D341Med (cell line): Measurements from ENCODE around the gene YBX1.
"Not testable (repeated sequence)": the region's sequence is repeated elsewhere in the genome, so short reads cannot be mapped to it uniquely, and the experiment has no call there.

Experiments used
- DNase-seq: peaks from one replicate; pipeline ENCODE4 v3.0.0; 2012; ENCODE audit warnings: low spot score

YBX1 gene

DNA sequence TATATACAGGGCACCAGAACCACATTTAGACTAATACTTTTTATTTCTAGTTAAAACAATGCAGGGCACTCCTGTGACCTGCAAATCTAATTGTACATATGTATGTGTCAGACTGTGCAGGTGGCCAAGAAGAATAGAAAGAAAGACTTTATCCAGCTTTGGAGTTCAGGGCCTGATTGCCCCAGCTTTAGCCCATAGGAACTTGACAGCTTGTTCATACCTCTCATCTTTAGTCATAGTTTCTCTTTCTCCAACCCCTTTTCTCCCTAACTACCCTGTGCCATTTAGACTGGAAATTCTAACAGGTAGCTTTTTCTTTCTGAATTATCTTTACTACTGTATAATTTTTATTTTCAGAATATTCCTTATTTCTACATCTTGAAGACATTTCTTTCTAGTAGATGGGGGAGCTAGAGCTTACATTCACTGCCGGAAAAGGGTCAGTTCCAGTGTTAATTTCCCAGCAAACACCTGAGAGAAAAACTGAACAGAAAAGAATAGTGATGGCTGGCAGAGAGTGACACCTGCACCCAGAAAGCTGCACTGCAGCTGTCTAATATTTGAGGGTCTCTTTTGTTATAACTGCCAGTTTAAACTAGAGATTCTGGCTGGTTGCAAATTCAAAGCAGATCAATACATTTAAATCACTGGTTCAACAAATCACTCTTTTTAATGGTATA lies 8.4 kb downstream of the YBX1 start:
- no peak for DNase-seq

DNA sequence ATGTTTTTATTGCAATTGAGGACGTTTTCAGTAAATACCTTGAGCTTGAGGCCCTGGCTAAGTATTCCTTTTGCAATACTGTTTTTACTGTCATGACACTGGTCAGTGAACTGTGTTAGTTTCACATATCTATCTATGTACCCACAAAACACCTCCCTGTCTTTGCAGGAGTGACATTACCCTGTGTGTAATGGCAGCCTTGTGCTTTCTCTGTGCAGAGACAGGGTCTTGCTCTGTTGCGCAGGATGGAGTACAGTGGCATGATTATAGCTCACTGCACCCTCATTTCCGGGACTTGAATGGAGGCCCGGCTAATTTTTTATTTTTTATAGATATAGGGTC lies 8.9 kb downstream of the YBX1 start:
- no peak for DNase-seq

DNA sequence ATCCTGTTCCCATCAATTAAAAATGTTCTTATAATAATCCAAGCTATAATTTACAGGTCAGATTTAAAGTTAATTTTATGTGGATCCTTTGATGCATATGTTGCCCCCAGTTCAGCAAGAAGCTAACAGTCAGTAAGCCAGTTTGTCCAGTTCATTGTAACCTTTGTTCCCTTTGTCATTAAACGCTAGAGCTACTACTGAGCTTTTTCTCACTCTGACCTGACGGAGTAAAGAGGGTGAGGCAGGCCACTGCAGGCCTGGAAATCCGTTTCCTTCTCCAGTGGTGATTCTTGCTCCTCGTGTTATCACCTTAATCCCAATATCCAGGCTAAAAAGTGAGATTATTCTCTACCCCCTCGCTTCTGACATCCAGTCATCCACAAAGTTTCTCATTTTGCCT lies 10.2 kb downstream of the YBX1 start:
- DNase-seq = no peak

DNA sequence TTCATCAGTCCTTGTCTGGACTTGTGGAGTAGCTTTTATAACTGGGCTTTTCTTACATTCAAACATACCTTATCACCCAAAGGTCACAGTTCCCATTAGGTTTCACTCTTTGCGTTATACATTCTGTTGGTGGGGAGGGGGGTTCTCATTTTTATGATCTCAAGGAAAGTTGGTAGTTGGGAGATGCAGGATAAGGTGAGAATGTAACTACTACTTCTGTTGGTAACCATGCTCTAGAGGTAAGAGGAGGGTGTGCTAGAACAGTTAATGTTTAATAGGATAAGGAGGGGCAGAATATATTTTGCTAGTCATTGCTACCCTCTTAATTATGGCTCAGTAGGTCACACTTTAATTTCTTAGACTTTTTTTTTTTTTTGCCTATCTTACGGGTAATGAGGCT lies 10.7 kb downstream of the YBX1 start:
- DNase-seq = no peak

DNA sequence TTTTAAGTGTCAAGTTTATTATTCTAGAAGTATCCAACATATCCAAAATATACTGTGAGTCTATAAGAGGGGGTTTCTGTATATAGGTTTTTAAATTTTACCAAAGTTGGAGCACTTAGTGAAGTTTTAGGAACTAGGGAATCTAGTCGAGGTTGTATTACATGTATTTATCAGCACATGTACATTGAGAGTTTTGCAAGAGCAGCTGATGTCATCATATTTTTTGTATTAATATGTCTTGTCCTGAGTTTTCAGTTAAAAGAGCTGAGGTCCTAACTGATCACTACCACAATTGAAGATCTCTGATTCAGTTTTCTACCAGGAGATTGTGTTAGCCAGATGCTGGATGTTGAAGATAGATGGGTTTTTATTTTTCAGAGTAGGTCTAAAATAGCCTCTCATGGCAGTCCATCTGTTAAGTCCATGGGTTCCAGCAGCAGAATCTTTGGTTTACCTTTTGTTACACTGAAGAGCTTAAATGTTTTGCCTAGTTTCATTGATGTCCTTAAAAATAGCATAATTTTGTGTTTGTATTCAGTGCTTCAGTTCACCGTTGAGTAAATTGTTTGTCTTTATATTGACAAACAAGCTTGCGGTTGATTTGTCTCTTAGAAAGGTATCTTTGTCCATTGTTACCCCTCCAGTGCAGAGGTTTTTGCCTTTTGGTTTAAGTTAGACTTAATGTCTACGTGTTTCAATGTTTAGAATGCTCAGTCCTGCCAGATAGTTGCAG lies 16.0 kb downstream of the YBX1 start:
- no peak for DNase-seq

DNA sequence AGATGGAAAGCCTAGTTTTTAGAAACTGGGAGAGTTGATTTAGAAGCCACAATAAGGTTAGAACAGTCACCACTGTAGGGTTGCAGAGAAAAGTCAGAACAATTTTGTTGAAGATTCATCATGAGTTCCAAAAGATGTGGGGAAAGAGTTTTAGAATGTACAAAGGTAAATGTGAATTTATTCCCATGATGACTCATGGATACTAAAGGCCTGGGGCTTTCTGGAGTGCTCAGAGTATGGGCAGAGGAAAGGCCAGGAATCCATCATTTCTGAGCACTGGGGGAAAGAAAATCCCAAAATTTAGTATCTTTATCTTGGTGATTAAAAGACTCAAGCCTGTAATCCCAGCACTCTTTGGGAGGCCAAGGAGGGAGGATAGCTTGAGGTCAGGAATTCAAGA lies 17.8 kb downstream of the YBX1 start:
- DNase-seq = no peak

DNA sequence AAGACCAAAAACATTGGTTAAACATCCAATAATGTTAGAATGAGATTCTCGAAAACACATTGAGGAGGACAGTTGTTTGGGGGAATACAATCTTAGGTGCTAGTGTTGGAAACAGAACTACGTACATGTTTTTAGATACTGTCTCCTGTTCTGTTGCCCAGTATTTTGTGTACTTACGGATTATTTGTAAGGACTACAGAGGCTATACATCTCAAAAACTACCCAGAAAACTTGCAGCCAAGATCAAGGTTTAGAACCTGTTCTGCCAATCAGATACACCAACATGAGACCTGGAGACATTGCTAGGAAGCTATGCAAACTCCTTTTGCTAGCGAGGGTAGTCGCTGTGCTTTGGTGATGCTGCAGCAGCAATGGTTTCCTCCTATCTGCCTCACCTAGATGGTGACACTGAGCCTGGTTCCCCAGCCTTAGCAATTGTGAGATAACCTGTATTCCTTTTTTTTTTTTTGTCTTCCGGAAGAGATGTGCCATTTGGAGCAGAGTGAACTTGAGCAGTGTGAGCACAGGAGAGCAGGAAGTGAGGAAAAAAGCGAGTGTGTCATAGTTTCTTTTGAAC lies 21.8 kb downstream of the YBX1 start:
- no peak for DNase-seq

DNA sequence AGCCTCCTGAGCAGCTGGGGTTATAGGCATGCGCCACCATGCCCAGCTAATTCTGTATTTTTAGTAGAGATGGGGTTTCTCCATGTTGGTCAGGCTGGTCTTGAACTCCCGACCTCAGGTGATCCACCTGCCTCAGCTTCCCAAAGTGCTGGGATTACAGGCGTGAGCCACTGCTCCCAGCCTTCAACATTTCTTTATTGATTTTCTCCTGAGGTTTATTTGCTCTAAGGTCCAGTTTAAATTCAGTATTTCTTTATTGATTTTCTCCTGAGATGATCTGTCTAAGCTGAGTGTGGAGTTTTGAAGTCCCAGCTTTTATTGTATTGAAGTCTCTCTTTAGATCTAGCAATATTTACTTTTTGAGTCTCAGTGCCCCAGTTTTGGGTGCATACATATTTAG lies 30.6 kb downstream of the YBX1 start:
- DNase-seq = not testable (repeated sequence)

DNA sequence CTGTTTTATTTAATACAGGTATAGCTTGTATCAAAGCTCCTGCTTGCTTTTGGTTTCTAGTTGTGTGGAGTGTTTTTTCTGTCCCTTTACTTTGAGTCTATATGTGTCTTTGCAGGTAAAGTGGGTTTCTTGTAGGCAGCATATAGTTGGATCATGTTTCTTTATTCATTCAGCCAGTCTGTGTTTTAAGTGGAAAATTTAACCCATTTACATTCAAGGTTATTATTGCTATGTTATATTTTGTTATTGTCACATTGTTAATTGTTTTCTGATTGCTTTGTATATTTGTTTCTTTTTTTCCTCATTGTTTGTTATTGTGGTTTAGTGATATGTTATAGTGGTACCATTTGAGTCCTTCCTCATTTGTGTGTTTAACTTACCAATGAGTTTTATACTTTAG lies 31.1 kb downstream of the YBX1 start:
- no peak for DNase-seq

DNA sequence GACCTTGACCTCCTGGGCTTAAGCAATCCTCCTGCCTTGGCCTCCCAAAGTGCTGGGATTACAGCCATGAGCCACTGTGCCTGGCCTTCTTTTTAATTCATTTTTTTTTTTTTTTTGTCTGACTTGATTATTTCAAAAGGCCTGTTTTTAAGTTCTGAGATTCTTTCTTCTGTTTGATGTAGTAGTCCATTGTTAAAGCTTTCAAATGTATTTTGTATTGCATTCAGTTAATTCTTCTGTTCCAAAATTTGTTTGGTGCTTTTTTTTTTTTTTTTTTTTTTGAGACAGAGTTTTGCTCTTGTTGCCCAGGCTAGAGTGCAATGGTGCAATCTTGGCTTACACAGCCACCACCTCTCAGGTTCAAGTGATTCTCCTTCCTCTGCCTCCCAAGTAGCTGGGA lies 32.2 kb downstream of the YBX1 start:
- not testable (repeated sequence) for DNase-seq

DNA sequence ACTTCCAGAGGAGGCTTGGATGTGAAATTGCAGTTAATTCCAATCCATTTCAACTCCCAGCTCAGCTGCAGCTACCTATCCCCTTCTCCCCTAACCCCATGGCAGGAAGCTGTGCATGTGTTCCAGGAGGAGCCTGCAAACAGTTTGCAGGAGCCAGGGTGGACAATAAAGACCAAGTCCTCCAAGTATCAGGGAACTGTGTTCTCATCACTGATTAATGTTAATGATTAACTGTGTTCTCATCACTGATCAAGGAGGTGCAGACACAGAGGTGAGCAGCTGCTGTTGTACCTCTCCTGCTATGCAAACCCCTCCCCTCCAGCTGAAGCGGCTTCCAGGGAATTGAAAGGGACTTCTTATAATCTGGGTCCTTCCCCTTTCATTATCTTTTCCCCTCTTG lies 38.6 kb downstream of the YBX1 start:
- DNase-seq = no peak

DNA sequence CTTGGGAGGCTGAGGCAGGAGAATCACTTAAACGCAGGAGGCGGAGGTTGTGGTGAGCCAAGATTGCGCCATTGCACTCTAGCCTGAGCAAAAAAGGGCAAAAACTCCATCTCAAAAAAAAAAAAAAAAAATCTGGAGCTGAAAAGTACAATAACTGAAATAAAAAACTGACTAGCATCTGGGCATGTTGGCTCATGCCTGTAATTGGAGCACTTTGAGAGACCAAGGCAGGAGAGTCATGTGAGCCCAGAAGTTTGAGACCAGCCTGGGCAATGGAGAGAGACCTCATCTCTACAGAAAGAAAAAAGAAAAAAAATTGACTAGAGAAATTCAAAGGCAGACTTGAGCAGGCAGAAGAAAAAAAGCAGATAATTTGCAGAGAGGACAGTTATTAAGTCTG lies 39.7 kb downstream of the YBX1 start:
- no peak for DNase-seq

DNA sequence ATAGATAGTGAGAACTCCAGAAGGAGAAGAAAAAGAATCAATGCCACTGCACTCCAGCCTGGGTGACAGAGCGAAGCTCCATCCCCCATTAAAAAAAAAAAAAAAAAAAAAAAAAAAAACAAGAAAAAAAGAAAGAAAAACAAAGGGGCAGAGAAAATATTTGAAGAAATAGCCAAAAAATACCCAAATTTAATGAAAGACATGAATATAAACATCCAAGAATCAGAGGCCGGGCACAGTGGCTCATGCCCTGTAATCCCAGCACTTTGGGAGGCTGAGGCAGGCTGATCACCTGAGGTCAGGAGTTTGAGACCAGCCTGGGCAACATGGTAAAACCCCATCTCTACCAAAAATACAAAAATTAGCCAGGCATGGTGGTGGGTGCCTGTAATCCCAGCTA lies 40.2 kb downstream of the YBX1 start:
- DNase-seq = not testable (repeated sequence)

DNA sequence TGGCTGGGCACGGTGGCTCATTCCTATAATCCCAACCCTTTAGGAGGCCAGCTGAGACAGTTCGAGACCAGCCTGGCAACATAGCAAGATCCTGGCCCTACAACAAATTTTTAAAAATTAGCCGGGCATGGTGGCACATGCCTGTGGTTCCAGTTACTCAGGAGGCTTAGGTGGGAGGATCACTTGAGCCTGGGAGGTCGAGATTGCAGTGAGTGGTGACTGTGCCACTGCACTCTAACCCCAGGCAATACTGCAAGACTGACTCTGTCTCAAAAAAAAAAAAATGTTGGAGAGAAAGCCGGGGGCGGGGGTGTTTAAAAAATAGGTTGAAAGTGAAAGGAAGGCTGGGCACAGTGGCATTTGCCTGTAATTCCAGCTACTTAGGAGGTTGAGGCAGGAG lies 41.3 kb downstream of the YBX1 start:
- DNase-seq = no peak

DNA sequence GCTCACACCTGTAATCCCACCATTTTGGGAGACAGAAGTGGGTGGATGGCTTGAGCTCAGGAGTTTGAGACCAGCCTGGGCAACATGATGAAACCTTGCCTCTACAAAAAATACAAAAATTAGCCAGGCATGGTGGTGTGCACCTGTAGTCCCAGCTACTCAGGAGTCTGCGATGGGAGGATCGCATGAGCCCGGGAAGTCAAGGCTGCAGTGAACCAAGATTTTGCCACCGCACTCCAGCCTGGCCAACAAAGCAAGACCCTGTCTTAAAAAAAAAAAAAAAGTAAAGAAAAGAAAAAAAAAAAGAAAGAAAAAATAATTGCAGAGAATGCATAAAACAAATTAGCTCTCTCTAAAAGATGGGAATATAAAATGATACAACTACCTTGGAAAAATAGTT lies 43.6 kb downstream of the YBX1 start:
- DNase-seq = not testable (repeated sequence)

DNA sequence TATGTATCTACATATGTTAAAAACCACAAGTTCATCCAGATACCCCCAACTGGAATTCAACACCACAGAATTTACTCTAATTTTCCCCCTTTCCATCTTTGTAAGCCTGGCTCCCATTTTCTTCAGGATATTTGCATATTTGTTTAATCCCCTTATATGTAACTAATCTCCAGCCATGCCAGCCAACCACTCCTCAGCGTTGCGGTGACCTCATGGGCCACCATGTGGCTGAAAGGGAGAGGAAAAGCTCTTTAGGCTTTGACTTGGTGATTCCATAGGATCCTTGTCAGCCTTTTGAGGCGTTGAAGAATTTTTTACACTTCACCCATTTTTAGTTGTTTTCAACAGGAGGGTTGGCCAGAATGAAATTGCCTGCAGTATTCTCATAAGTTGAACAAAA lies 47.8 kb downstream of the YBX1 start:
- no peak for DNase-seq

DNA sequence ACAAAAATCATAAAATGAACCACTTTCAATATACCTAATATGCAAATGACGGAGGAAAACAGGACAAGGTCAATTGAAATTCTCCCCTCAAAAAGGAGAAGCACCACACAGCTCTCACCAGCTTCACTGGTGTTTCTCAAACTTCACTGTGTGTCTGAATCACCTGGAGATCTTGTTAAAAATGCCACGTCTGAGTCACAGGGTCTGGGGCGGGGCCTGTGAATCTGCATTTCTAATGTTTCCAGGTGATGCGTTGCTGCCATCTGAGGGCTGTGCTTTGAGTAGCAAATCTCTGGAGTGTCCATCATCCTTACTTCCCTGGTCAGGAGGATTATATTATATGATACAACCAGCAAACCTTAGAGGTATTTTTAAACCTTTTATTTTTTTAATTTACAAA lies 48.8 kb downstream of the YBX1 start:
- peak; percentile 44 for DNase-seq

DNA sequence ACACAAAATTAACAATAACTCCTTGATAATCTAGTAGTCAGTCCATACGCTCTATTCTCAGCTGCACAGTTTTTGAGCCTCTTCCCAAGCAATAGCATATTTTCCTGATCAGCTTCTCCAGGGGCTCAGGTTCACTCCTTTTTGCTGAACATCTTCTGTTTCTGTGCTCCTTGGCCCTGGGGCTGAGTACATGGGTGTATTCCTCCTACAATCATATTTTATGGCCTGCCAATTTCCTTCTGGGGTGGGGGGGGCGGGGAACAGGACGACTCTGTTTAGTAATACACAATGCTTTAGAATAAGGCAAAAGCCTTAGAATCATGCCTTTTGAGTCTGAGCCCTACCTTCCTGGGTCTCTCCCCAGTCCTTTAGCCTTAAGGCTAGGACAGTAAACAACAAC lies 49.4 kb downstream of the YBX1 start:
- peak; percentile 5 for DNase-seq

DNA sequence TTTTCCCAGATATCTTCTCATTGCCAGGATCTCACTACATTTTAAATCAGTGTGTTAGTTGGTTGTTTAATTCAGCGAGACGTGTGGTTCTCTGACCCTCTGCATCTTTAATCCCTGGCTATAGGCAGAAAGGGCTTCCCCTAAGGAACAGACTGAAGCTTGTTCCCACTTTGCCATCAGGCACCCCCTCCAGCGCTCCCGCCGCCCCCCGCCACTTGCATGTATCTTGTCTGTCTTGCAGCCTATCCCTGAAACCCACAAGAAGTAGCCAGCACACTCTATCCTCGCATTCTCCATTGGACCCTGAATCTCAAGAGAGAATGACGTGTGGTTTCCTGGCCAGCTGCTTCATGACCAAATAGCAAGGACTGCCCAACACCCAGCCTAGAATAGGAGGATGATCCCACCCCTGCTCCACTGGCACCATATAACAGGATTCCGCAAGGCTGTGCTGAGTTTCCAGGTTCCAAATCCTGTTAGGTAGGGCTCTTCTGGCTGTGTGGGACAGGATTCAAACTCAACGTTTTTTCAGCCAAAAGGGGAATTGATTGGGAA lies 50.0 kb downstream of the YBX1 start:
- DNase-seq = peak; percentile 4

DNA sequence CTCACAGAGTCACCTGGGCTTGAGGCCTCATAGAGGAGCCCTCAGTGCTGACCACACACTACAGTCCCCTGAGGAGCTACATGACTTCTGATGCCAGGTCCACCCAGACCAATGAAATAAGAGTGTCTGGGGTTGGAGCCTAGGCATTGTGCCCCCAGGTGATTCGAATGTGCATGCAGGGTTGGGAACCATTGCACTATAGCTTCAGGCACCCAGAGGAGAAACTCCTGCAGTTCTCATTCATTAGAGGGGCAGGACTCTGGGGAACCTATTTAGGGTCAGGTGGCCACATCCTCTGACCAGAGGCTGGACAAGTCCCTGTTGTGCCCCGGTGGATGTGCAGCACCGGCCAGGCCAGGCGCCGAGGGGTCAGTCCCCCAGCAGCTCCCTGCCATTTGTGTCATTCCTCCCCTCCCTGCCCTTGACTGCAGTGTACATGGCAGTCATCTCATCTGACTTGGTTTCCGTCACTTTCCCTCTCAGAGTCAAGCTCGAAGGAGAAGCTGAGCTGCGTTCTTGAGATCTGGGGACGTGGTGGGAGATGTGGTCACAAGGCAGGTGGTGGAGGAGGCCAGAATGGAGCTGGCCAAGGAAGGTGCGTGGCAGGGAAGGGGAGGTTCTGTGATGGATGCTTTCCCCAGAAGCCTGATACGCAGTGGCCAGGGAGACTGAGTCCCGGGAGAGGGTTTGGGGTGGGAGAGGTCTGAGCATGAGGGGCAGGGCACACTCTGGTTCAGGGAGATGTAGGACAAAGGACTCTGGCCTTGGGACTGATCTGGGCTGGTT lies 51.4 kb downstream of the YBX1 start:
- no peak for DNase-seq

DNA sequence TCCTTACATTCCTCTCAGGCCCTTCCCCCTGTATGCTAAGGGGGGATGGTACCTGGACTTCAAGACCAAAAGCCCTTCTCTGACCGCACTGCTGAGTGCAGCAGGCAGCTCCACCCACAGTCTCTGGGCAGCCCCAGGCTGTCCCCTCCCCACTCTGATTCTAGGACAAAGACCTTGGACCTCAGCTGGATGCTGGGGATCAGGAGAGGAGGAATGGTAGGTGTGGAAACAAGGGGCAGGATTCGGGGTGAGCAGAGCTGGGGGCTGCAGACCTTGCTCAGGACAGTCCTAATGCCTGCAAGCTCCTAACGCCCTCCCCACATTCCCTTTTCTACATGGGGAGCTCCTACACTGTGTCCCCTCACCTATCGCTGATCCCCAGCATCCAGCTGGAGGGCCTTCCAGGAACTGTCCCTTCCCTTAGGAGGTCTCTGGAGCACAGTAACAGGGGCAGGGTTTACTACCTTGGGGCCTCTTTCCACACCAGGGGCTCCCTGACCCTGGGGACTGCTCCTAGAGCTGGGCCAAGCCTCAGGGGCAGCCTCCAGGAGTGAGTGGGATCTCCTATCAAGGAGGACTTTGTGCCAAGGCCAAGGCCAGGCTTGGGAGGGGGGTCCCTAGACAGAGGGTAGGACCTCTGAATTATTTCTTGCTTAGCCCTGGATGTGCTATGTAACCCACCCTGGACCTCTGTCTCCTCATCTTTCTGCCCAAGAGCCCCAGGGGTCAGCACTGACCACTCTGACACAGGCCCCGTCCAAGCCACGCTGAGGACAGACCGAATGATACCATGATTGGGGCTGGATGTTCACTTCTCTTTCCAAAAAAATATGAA lies 52.2 kb downstream of the YBX1 start:
- peak; percentile 3 for DNase-seq

DNA sequence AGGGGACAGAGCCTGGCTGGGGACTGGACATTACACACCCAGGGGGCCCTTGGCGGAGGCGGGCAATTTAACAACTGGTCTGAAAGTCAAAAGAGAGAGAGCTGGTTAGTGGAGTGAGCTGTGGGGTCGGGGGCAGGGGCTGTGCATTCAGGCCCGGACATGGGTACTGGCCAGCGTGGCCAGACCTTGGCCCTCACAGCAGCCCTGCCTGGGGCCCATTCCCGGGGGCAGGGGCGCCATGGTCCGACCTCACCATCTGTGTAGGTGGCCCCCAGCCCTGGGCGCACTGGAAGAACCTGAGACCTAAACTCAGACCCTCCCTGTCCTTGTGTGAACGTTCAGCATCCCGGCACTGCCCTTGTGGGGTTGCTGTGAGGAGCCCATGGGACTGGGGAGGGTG lies 52.8 kb downstream of the YBX1 start:
- peak; percentile 10 for DNase-seq
